Mesenchymal stem cell (in vitro differentiated cells and primary cell): Measurements from ENCODE around the gene POFUT2.

ENCODE experiments used
- DNase-seq: peaks from one replicate; pipeline ENCODE4 v3.0.0-alpha.2; 2013
- H2AFZ ChIP-seq: one replicate; pipeline ENCODE4 v1.6.1; 2013; ENCODE audit warnings: low read depth, mild to moderate bottlenecking, control low read depth, inconsistent platforms, low read length, moderate library complexity
- H2AK5ac ChIP-seq: 2 replicates; pipeline ENCODE4 v1.6.1; 2013; ENCODE audit warnings: low read length, moderate library complexity, mild to moderate bottlenecking, inconsistent platforms; ENCODE audit not compliant: severe bottlenecking
- H2BK120ac ChIP-seq: one replicate; pipeline ENCODE4 v1.6.1; 2013; ENCODE audit warnings: low read depth, mild to moderate bottlenecking, inconsistent platforms, low read length, moderate library complexity
- H2BK12ac ChIP-seq, 2 experiments: one replicate each; pipeline ENCODE4 v1.6.1; 2013; ENCODE audit warnings: inconsistent platforms in 2 of 2, low read length in 2 of 2, mild to moderate bottlenecking in 2 of 2, moderate library complexity in 2 of 2, control low read depth in 1 of 2
- H2BK15ac ChIP-seq: one replicate; pipeline ENCODE4 v1.6.1; 2013; ENCODE audit warnings: mild to moderate bottlenecking, low read depth, inconsistent platforms; ENCODE audit not compliant: poor library complexity, severe bottlenecking
- H2BK5ac ChIP-seq: 2 replicates; pipeline ENCODE4 v1.6.1; 2013; ENCODE audit warnings: low read depth, mild to moderate bottlenecking, low read length, control low read depth, inconsistent platforms; ENCODE audit not compliant: poor library complexity, severe bottlenecking
- H3K14ac ChIP-seq, 2 experiments: one replicate each; pipeline ENCODE4 v1.6.1; 2013; ENCODE audit warnings: inconsistent platforms in 2 of 2, low read length in 2 of 2, control low read depth in 1 of 2, mild to moderate bottlenecking in 1 of 2, moderate library complexity in 1 of 2
- H3K18ac ChIP-seq, 2 experiments: one replicate each; pipeline ENCODE4 v1.6.1; 2013; ENCODE audit warnings: inconsistent platforms in 2 of 2, low read length in 2 of 2, control low read depth in 1 of 2, low read depth in 1 of 2, mild to moderate bottlenecking in 1 of 2
- H3K23ac ChIP-seq, 2 experiments: one replicate each; pipeline ENCODE4 v1.6.1; 2013; ENCODE audit warnings: inconsistent platforms in 2 of 2, low read length in 2 of 2, mild to moderate bottlenecking in 2 of 2, moderate library complexity in 2 of 2, control low read depth in 1 of 2
- H3K27ac ChIP-seq: 2 replicates; pipeline ENCODE4 v1.5.1; 2013; ENCODE audit warnings: mild to moderate bottlenecking, moderate library complexity, low read length, control low read depth, inconsistent platforms; ENCODE audit not compliant: poor library complexity, severe bottlenecking
- H3K27me3 ChIP-seq, 2 experiments: 2 replicates each; pipeline versions ENCODE4 v1.6.1 to v1.7.0; 2013; ENCODE audit warnings: low read length in 2 of 2, mild to moderate bottlenecking in 2 of 2, moderate library complexity in 2 of 2, control low read depth in 1 of 2, inconsistent platforms in 1 of 2; ENCODE audit not compliant: control insufficient read depth in 1 of 2, insufficient read depth in 1 of 2
- H3K36me3 ChIP-seq, 2 experiments: 2 replicates each; pipeline versions ENCODE4 v1.6.1 to v1.7.0; 2013; ENCODE audit warnings: low read length in 2 of 2, control low read depth in 1 of 2, inconsistent platforms in 1 of 2, low read depth in 1 of 2, mild to moderate bottlenecking in 1 of 2; ENCODE audit not compliant: insufficient read depth in 2 of 2, control insufficient read depth in 1 of 2
- H3K4ac ChIP-seq, 2 experiments: one replicate each; pipeline ENCODE4 v1.6.1; 2013; ENCODE audit warnings: inconsistent platforms in 2 of 2, low read length in 2 of 2, mild to moderate bottlenecking in 2 of 2, moderate library complexity in 2 of 2, control low read depth in 1 of 2, low read depth in 1 of 2
- H3K4me1 ChIP-seq: 2 replicates; pipeline ENCODE4 v1.6.1; 2013; ENCODE audit warnings: low read depth, low read length, control low read depth; ENCODE audit not compliant: control insufficient read depth, insufficient read depth
- H3K4me2 ChIP-seq: 2 replicates; pipeline ENCODE4 v1.6.1; 2013; ENCODE audit warnings: low read length, mild to moderate bottlenecking, inconsistent platforms; ENCODE audit not compliant: poor library complexity, severe bottlenecking
- H3K4me3 ChIP-seq, 2 experiments: 2 replicates each; pipeline versions ENCODE4 v1.5.1 to v1.7.0; 2013; ENCODE audit warnings: low read length in 2 of 2, mild to moderate bottlenecking in 2 of 2, control low read depth in 1 of 2, low read depth in 1 of 2; ENCODE audit not compliant: insufficient read depth in 1 of 2
- H3K79me1 ChIP-seq: replicated peaks from 2 replicates; pipeline ENCODE4 v1.6.1; 2013; ENCODE audit warnings: mild to moderate bottlenecking, control low read depth, low read length, inconsistent platforms; ENCODE audit not compliant: poor library complexity, severe bottlenecking
- H3K9ac ChIP-seq: 2 replicates; pipeline ENCODE4 v1.7.0; 2013; ENCODE audit warnings: mild to moderate bottlenecking, low read length, moderate library complexity
- H3K9me3 ChIP-seq: 2 replicates; pipeline ENCODE4 v1.7.0; 2013; ENCODE audit warnings: mild to moderate bottlenecking, low read length; ENCODE audit not compliant: control insufficient read depth
- H4K8ac ChIP-seq: one replicate; pipeline ENCODE4 v1.6.1; 2013; ENCODE audit warnings: inconsistent platforms, mild to moderate bottlenecking, low read length, moderate library complexity
- H4K91ac ChIP-seq: one replicate; pipeline ENCODE4 v1.6.1; 2013; ENCODE audit warnings: mild to moderate bottlenecking, low read length, inconsistent platforms
- WGBS: methylation state at CpG from one replicate; pipeline ENCODE4 v1.1.7; 2013; ENCODE audit warnings: mixed read lengths; 5-methylcytosine and 5-hydroxymethylcytosine counted together

POFUT2 gene

GRCh38 chr21:45256021-45256911 lies 31.4 kb downstream of the POFUT2 start:
- peak overlapping the region; percentile 31 for H2BK15ac ChIP-seq
- H3K9ac ChIP-seq = no peak overlapping the region
- no peaks in the 10 kb centered on the region for H3K9me3 ChIP-seq
- H2BK5ac ChIP-seq = no peak overlapping the region
- no peak overlapping the region for H3K18ac ChIP-seq
- H2AK5ac ChIP-seq = peak overlapping the region; percentile 15
- H3K4me1 ChIP-seq = peaks cover 32% of the 10 kb centered on the region
- 92% methylated on average over 29 of the region's 31 CpGs for WGBS
- H3K4me3 ChIP-seq = no peak overlapping the region
- H3K79me1 ChIP-seq = no peaks in the 10 kb centered on the region
- H3K27ac ChIP-seq = no peak overlapping the region
- H2BK120ac ChIP-seq = no peak overlapping the region
- no peak overlapping the region for H2BK12ac ChIP-seq
- no peaks in the 10 kb centered on the region for H3K36me3 ChIP-seq
- H3K4me2 ChIP-seq = no peak overlapping the region
- H3K27me3 ChIP-seq = peaks cover 0 to 73% of the 10 kb centered on the region in 2 experiments
- H4K8ac ChIP-seq = no peak overlapping the region
- H3K14ac ChIP-seq = no peak overlapping the region
- H3K23ac ChIP-seq = no peak overlapping the region
- H2AFZ ChIP-seq = no peak overlapping the region
- no peak overlapping the region for H3K4ac ChIP-seq
- no peak for DNase-seq
- peak overlapping the region; percentile 7 for H4K91ac ChIP-seq

GRCh38 chr21:45255381-45256020 lies 32.2 kb downstream of the POFUT2 start:
- Histone ChIP-seq H3K14ac (no peak overlapping the region), H2AK5ac (no peak overlapping the region), H3K27ac (no peak overlapping the region), H3K18ac (no peak overlapping the region), H3K36me3 (no peaks in the 10 kb centered on the region), H4K91ac (peak overlapping the region; percentile 14), H3K9ac (no peak overlapping the region), H3K4me3 (no peak overlapping the region), H2BK5ac (no peak overlapping the region), H2BK15ac (no peak overlapping the region), H2AFZ (no peak overlapping the region), H3K23ac (no peak overlapping the region), H3K79me1 (no peaks in the 10 kb centered on the region), H3K4me2 (no peak overlapping the region), H3K9me3 (peaks cover 6% of the 10 kb centered on the region), H3K4ac (no peak overlapping the region), H2BK12ac (no peak overlapping the region), H3K27me3 (peaks cover 0 to 73% of the 10 kb centered on the region in 2 experiments), H2BK120ac (no peak overlapping the region), H4K8ac (no peak overlapping the region), H3K4me1 (peaks cover 32% of the 10 kb centered on the region)
- 88% methylated on average over 17 of the region's 22 CpGs for WGBS
- DNase-seq = no peak

GRCh38 chr21:45254460-45254930 lies 33.2 kb downstream of the POFUT2 start:
- H3K4me1 ChIP-seq = peaks cover 32% of the 10 kb centered on the region
- no peak overlapping the region for H3K27ac ChIP-seq
- no peak overlapping the region for H4K8ac ChIP-seq
- no peak overlapping the region for H3K4ac ChIP-seq
- H3K36me3 ChIP-seq = no peaks in the 10 kb centered on the region
- no peak overlapping the region for H2BK120ac ChIP-seq
- H2BK12ac ChIP-seq = no peak overlapping the region
- H2BK15ac ChIP-seq = no peak overlapping the region
- H3K9me3 ChIP-seq = peaks cover 6% of the 10 kb centered on the region
- no peak overlapping the region for H3K18ac ChIP-seq
- H2AK5ac ChIP-seq = no peak overlapping the region
- H3K27me3 ChIP-seq = peaks cover 0 to 66% of the 10 kb centered on the region in 2 experiments
- H2AFZ ChIP-seq = no peak overlapping the region
- no peak overlapping the region for H3K14ac ChIP-seq
- DNase-seq = no peak
- H3K4me2 ChIP-seq = no peak overlapping the region
- H4K91ac ChIP-seq = no peak overlapping the region
- 88% methylated on average over 17 of the region's 17 CpGs for WGBS
- no peaks in the 10 kb centered on the region for H3K79me1 ChIP-seq
- no peak overlapping the region for H3K9ac ChIP-seq
- no peak overlapping the region for H3K23ac ChIP-seq
- no peak overlapping the region for H3K4me3 ChIP-seq
- H2BK5ac ChIP-seq = no peak overlapping the region
